HepG2 (cell line): ENCODE results near the gene TMEM63B. TPM values are rescaled to one million over a fixed set of nuclear protein-coding genes. Genes with fewer than 3 reads are reported as not detected.

Experiments used
- ATAC-seq: fragments of 200-7000 bp; cut with Tn5 transposase; 3 replicates; pipeline ENCODE4 v1.9.1; 2020; ENCODE audit warnings: mild to moderate bottlenecking, moderate library complexity
- BruUV-seq: library from RNA; stranded (reverse); fragments of 400-500 nt; replicated peaks from 2 replicates; lab custom pipeline; 2021; lab: Mats Ljungman, UMichigan
- CTCF ChIA-PET: fragments of 300-600 bp; formaldehyde crosslinking; extraction: SDS; loops from one replicate; lab custom pipeline; 2021; ENCODE audit warnings: low total read pairs, inconsistent platforms, low intra/inter-chr PET ratio; lab: Yijun Ruan, JAX
- POLR2A ChIA-PET: fragments of 350-600 bp; sonication (Branson Sonifier 250); formaldehyde crosslinking; loops from one replicate; lab custom pipeline; 2020; ENCODE audit warnings: antibody characterized with exemption, inconsistent platforms; lab: Yijun Ruan, JAX
- DNase-seq: peaks from one replicate; pipeline ENCODE4 v3.0.0-alpha.2; 2015; ENCODE audit warnings: low spot score
- FAIRE-seq: peaks from 3 replicates; lab custom pipeline; 2011; peaks lifted over from hg19 to GRCh38; lab: Jason Lieb, UNC
- H2AFZ ChIP-seq: one replicate; pipeline ENCODE4 v1.6.1; 2011; ENCODE audit warnings: low read length, inconsistent platforms
- H3K27ac ChIP-seq: fragments of 300-600 bp; 3 replicates; pipeline ENCODE4 v1.8.0; 2011; ENCODE audit warnings: mixed run types, mild to moderate bottlenecking, mixed read lengths, low read length, inconsistent platforms; ENCODE audit not compliant: insufficient read depth; ENCODE audit errors: extremely low read length
- H3K27me3 ChIP-seq, 2 experiments: fragments of 200-600 bp in 1 of 2; 2 replicates in 1 of 2; 3 replicates in 1 of 2; pipeline versions ENCODE4 v1.6.0 to v1.8.0; 2011; ENCODE audit warnings: low read length in 2 of 2, mild to moderate bottlenecking in 2 of 2, moderate library complexity in 2 of 2, inconsistent platforms in 1 of 2; ENCODE audit not compliant: insufficient read depth in 2 of 2, control insufficient read depth in 1 of 2
- H3K36me3 ChIP-seq, 2 experiments: fragments of 200-600 bp in 1 of 2; replicated peaks in 1 of 2; 2 replicates in 1 of 2; 3 replicates in 1 of 2; pipeline versions ENCODE4 v1.5.1 to v1.8.0; 2011; ENCODE audit warnings: low read length in 2 of 2, inconsistent platforms in 1 of 2; ENCODE audit not compliant: insufficient read depth in 2 of 2, control insufficient read depth in 1 of 2
- H3K4me1 ChIP-seq: 2 replicates; pipeline ENCODE4 v1.5.1; 2012; ENCODE audit warnings: low read length, inconsistent platforms; ENCODE audit not compliant: insufficient read depth
- H3K4me2 ChIP-seq: 2 replicates; pipeline ENCODE4 v1.6.0; 2011; ENCODE audit warnings: low read depth, low read length, inconsistent platforms
- H3K4me3 ChIP-seq, 3 experiments: fragments of 200-600 bp in 1 of 3; sonication (generic), shearing (Covaris generic) in 1 of 3; replicated peaks in 1 of 3; 2 replicates each; pipeline ENCODE4 v1.5.1; 2011 to 2016; ENCODE audit warnings: low read length in 3 of 3, inconsistent platforms in 2 of 3, low read depth in 2 of 3, mild to moderate bottlenecking in 2 of 3, control low read depth in 1 of 3, mixed read lengths in 1 of 3; ENCODE audit not compliant: insufficient read depth in 1 of 3
- H3K79me2 ChIP-seq: one replicate; pipeline ENCODE4 v1.6.1; 2011; ENCODE audit warnings: low read length, inconsistent platforms; ENCODE audit not compliant: insufficient read depth
- H3K9ac ChIP-seq: 2 replicates; pipeline ENCODE4 v1.6.0; 2011; ENCODE audit warnings: mild to moderate bottlenecking, low read depth, low read length, inconsistent platforms; ENCODE audit not compliant: insufficient read depth
- H3K9me3 ChIP-seq: 2 replicates; pipeline ENCODE4 v1.5.1; 2012; ENCODE audit warnings: mild to moderate bottlenecking, low read length
- H4K20me1 ChIP-seq: 2 replicates; pipeline ENCODE4 v1.6.0; 2011; ENCODE audit warnings: inconsistent platforms, mild to moderate bottlenecking, low read length, moderate library complexity; ENCODE audit not compliant: insufficient read depth
- AGO2 ChIP-seq: fragments of 200-400 bp; formaldehyde crosslinking; optimal IDR thresholded peaks from 2 replicates; pipeline ENCODE3; 2017; ENCODE audit warnings: mild to moderate bottlenecking, low read depth, low read length, moderate library complexity
- HNF4A ChIP-seq: sonication (generic); formaldehyde crosslinking; IDR thresholded peaks from 2 replicates; pipeline ENCODE4 v1.4.0; 2020; ENCODE audit warnings: missing genetic modification reagents
- KLF13 ChIP-seq: sonication (generic); formaldehyde crosslinking; IDR thresholded peaks from 2 replicates; pipeline ENCODE4 v1.4.0; 2020; ENCODE audit warnings: mild to moderate bottlenecking, missing genetic modification reagents
- NAIF1 ChIP-seq: sonication (generic); formaldehyde crosslinking; IDR thresholded peaks from 2 replicates; pipeline ENCODE4 v1.5.0; 2020; ENCODE audit warnings: mild to moderate bottlenecking, missing genetic modification reagents, borderline replicate concordance
- ZMYM3 ChIP-seq: sonication (generic); formaldehyde crosslinking; IDR thresholded peaks from 2 replicates; pipeline ENCODE4 v1.5.1; 2020; ENCODE audit warnings: mild to moderate bottlenecking, missing genetic modification reagents
- ZNF121 ChIP-seq: sonication (generic); formaldehyde crosslinking; IDR thresholded peaks from 2 replicates; pipeline ENCODE4 v1.5.0; 2020; ENCODE audit warnings: mild to moderate bottlenecking, missing genetic modification reagents
- ZNF280D ChIP-seq: sonication (generic); formaldehyde crosslinking; IDR thresholded peaks from 2 replicates; pipeline ENCODE4 v1.5.1; 2020; ENCODE audit warnings: mild to moderate bottlenecking, missing genetic modification reagents
- ZNF329 ChIP-seq: sonication (generic); formaldehyde crosslinking; IDR thresholded peaks from 2 replicates; pipeline ENCODE4 v1.9.0; 2021; ENCODE audit warnings: low read depth, mild to moderate bottlenecking, missing genetic modification reagents
- ZNF362 ChIP-seq: sonication (generic); formaldehyde crosslinking; IDR thresholded peaks from 2 replicates; pipeline ENCODE4 v1.4.0; 2020; ENCODE audit warnings: missing genetic modification reagents, mild to moderate bottlenecking, borderline replicate concordance
- ZNF460 ChIP-seq: sonication (generic); formaldehyde crosslinking; IDR thresholded peaks from 2 replicates; pipeline ENCODE4 v1.5.1; 2020; ENCODE audit warnings: missing genetic modification reagents, mild to moderate bottlenecking, borderline replicate concordance
- ZNF547 ChIP-seq: sonication (generic); formaldehyde crosslinking; IDR thresholded peaks from 2 replicates; pipeline ENCODE4 v1.5.1; 2020; ENCODE audit warnings: mild to moderate bottlenecking, missing genetic modification reagents
- ZNF770 ChIP-seq: sonication (generic); formaldehyde crosslinking; IDR thresholded peaks from 2 replicates; pipeline ENCODE4 v1.5.0; 2020; ENCODE audit warnings: mild to moderate bottlenecking, missing genetic modification reagents
- WGBS: methylation state at CpG from one replicate; pipeline ENCODE4 v1.1.6; 2017; ENCODE audit warnings: low lambda C conversion rate; 5-methylcytosine and 5-hydroxymethylcytosine counted together
- in situ Hi-C: cut with HindIII; loops from 2 replicates; pipeline ENCODE4 v1.10.0; 2017; ENCODE audit warnings: low pct_unique_long_range_greater_than_20kb; ENCODE audit not compliant: extremely low pct_ligation_motif_present
- intact Hi-C: fragments of 100-400 bp; cut with micrococcal nuclease; formaldehyde crosslinking; loops from one replicate; pipeline ENCODE4 v1.10.0; 2022; ENCODE audit not compliant: unreplicated experiment
- polyA plus RNA-seq, 8 experiments: library from polyadenylated mRNA; depleted of rRNA in 3 of 8; stranded (reverse) in 7 of 8; unstranded in 1 of 8; fragments of >200 nt; fragmentation: Illumina TruSeq in 4 of 8; extraction: Trizol in 4 of 8; gene quantifications; 2 replicates each; pipeline versions ENCODE4 v1.2.1 to v1.2.3, GENCODE V29; 2011 to 2016; ENCODE audit warnings: low read depth in 4 of 8, missing spikeins in 1 of 8, mixed read lengths in 1 of 8; ENCODE audit not compliant: insufficient read depth in 1 of 8
- total RNA-seq, 5 experiments: library from RNA; depleted of rRNA; stranded (reverse); fragments of >200 nt; fragmentation: Illumina TruSeq; extraction: Trizol; gene quantifications; 2 replicates each; pipeline ENCODE4 v1.2.3, GENCODE V29; 2016; ENCODE audit warnings: low read depth in 1 of 5

The TMEM63B gene
- total and polyA plus RNA-seq, 2 of the 13 experiments (the other 11 are each of a cell fraction or from before 2014, with no cell fraction given) = 27.4 to 75.8 TPM

- peaks cover 7 to 49% of the 10 kb centered on the region in 2 experiments; a peak in 4 of 5 replicates for H3K27me3 ChIP-seq
- no peak overlapping the region for H3K9ac ChIP-seq
- no peaks in the 10 kb centered on the region for H3K79me2 ChIP-seq
- no peaks in the 10 kb centered on the region for H3K9me3 ChIP-seq
- peak; percentile 27; the same call in 1 of the 2 replicates for TF ChIP-seq HNF4A
- no peak for TF ChIP-seq AGO2
- no peak for TF ChIP-seq KLF13 (CRISPR knock-in tag)
- TF ChIP-seq ZNF121 (CRISPR knock-in tag) = peak; percentile 94
- peak; percentile 80; the same call in 1 of the 2 replicates for TF ChIP-seq ZNF460 (CRISPR knock-in tag)
- TF ChIP-seq ZNF280D (CRISPR knock-in tag) = 0 out of 2 replicates have a peak, but pooled peaks have one; percentile 26
- peak; percentile 65 for TF ChIP-seq ZNF770
- TF ChIP-seq ZNF362 (CRISPR knock-in tag) = peak; percentile 65; the same call in 1 of the 2 replicates
- no peak for TF ChIP-seq ZNF329 (CRISPR knock-in tag)
- TF ChIP-seq ZMYM3 (CRISPR knock-in tag) = peak; percentile 83
- 0 out of 2 replicates have a peak, but pooled peaks have one; percentile 28 for TF ChIP-seq NAIF1 (CRISPR knock-in tag)
- no peak for TF ChIP-seq ZNF547 (CRISPR knock-in tag)
- H3K4me3 ChIP-seq = no peak overlapping the region
- FAIRE-seq (no peak), ATAC-seq (no peak), DNase-seq (no peak)
- 94% methylated on average over 1 of the region's 1 CpG for WGBS
- intact Hi-C loops = no loop called here
- ChIA-PET CTCF (no interaction called here), POLR2A (interaction anchor here (1.4 kb wide), 2 partner anchors 78 to 79 kb away, joined by 3 to 4 read pairs; partner anchors contain the start of gene HSP90AB1)
- H3K36me3 ChIP-seq = no peaks in the 10 kb centered on the region
- H3K4me2 ChIP-seq = no peak overlapping the region
- no peaks in the 10 kb centered on the region for H4K20me1 ChIP-seq
- H3K27ac ChIP-seq = no peak overlapping the region
- no TSS peak for BruUV-seq
- in situ Hi-C loops = no loop called here
- H2AFZ ChIP-seq = no peak overlapping the region
- peaks cover 54% of the 10 kb centered on the region for H3K4me1 ChIP-seq
Measured at GRCh38 chr6:44167567-44167966, 40.2 kb downstream of the TMEM63B start.
